Measurements from ENCODE around the gene KRT15. TPM values are rescaled to one million over a fixed set of nuclear protein-coding genes. Genes with fewer than 3 reads are reported as not detected.

Gene KRT15
- total RNA-seq, 1 donor from 2014 or later: 0.32 TPM

DNA sequence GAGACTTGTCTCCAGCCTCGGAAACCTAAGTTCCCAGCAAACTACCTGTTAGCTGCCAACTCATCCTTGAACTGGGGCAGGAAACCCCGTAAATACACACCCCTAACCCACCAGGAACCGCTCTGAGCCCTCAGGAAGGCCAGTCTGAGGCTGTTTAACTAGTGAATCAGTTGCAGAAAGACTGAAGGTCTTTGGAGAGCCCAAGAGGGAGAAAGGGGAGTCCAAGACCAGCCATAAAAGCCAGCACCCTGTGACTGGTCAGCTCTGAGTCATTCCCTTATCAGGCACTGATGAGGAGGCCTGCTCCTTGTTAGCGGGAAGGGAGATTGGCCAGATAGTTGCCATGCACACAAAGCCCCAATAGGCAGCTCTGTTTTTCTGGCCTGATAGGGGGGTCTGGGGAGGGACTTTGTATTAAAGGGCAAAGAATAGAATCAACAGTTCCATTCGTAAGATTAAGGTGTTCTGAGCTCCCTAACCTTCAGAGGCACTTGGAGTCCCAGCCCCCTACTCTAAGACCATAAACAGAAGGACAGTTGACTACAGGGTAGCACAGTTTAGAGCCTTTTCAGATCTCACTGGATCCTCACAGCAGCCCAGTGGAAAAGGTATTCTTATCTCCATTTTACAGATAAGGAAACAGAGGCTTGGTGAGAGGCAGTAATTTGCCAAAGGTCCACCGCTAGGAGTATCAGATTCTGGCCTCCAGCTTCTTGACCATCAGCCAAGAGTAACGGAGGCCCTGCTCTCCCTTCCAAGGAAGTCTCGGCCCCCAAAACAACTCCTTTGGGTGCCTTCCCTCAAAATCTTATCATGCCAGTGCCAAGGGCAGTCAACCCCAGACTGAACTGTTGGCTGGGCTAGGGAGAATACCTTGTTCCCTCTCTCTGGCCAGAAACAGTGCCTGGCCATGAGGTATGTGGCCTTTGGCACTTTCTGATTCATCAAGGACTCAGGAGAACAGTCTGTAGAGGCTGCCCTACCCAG lies 11.7 kb upstream of the KRT15 start:
- DNase-seq (no peak), ATAC-seq (no peak)
- intact Hi-C loops (cut with micrococcal nuclease): no loop called here

DNA sequence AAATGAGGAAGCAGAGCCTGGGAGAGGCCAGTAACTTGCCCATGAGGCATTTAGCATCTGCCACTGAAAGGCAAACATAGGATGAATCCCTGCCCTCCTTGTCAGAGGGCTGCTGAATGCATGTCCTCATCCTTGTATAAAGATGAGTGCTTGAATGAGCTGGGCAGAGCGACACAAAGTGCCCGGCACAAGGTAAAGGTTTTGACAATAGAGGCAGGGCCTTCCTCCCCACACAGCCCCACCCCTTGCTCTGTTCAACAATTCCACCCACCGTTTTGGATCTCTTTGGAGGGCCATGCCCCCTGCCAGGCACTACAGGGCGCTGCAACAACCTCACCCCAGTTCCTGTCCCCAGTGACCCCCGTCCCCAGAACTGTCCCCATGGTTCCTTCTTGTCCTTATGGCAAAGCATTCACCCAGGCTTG lies 10.8 kb upstream of the KRT15 start:
- DNase-seq (no peak), ATAC-seq (no peak)
- intact Hi-C loops (cut with micrococcal nuclease): no loop called here

- ATAC-seq: no peak
- intact Hi-C loops (cut with micrococcal nuclease): no loop called here
- DNase-seq: no peak
Observed at GRCh38 chr17:41528959-41529353, 10.3 kb upstream of the KRT15 start.

GRCh38 chr17:41527063-41528023 lies 8.7 kb upstream of the KRT15 start:
- intact Hi-C loops (cut with micrococcal nuclease): no loop called here
- DNase-seq (no peak), ATAC-seq (no peak)

DNA sequence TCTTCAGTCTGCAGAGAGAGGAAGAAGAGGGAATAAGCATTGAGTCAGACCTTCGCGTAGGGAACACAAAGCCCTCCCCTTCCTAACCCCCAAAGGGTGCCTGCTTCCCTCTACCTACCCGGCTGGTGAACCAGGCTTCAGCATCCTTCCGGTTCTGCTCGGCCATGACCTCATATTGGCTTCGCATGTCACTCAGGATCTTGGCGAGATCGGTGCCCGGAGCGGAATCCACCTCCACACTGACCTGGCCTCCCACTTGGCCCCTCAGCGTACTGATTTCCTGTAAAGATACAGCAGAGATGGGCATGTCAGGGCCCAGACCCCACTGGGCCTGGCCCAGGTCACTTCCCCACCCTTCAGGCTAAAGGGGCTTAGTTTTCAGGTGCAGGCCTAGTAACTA lies 5.6 kb upstream of the KRT15 start:
- intact Hi-C loops (cut with micrococcal nuclease): no loop called here
- DNase-seq (no peak), ATAC-seq (no peak)

DNA sequence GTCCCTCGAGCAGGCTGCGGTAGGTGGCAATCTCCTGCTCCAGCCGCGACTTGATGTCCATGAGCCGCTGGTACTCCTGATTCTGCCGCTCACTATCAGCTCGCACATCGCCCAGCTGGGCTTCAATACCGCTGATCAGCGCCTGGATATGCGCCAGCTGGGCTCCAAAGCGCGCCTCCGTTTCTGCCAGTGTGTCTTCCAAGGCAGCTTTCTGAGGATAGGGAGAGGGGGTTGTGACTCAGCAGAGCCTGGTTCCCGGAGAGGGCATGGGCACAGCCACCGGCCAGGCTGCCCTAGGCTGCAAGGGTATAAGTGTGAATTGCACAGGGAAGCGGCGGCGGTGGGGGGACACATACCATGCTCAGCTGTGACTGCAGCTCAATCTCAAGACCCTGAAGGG lies 5.1 kb upstream of the KRT15 start:
- no peak for ATAC-seq
- no peak for DNase-seq
- intact Hi-C loops (cut with micrococcal nuclease): no loop called here

GRCh38 chr17:41523225-41523593 lies 4.5 kb upstream of the KRT15 start:
- DNase-seq (no peak), ATAC-seq (no peak)
- intact Hi-C loops (cut with micrococcal nuclease): no loop called here

DNA sequence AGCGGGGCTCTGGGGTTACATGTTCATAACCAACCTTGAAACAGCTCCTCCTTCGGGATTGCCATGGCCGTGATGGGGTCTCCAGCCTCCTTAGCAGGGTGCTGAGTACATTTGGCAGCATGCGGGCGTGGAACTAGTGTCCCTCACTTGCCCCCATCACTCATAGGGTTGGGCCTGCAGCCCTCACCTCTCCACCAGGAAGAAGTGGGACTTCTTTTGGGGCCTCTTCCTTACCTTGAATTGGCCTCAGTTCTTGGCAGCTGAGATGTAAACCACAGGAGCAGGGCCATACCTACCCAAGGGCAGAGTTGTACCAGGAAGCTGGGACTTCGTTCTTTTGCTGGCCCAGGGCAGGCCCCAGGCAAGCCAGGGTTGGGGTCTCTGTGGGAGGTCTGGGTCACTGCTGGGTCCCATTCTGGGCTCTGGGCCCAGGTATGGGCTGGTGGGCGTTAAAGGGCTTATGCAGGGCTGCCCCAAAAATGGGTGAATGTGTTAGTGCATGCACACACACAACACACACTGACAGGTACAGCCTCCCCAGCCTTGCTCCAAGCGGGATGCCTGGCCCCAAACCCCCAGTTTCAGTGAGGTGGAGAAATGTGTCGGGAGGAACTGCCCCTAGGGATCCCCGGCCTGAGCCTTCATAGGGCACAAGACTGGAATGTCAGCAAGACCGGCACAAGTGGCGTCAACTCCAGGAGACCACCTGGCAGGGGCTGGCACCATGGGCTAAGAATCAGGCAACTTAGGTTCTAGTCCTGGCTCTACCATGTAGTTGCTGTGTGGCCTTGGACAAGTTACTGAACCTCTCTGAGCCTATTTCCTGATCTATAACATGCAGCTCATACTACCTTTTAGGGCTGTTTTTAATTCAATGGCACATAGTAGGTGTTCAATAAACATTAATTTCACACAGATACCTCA lies 3.9 kb upstream of the KRT15 start:
- no peak for ATAC-seq
- DNase-seq: no peak
- intact Hi-C loops (cut with micrococcal nuclease): no loop called here

DNA sequence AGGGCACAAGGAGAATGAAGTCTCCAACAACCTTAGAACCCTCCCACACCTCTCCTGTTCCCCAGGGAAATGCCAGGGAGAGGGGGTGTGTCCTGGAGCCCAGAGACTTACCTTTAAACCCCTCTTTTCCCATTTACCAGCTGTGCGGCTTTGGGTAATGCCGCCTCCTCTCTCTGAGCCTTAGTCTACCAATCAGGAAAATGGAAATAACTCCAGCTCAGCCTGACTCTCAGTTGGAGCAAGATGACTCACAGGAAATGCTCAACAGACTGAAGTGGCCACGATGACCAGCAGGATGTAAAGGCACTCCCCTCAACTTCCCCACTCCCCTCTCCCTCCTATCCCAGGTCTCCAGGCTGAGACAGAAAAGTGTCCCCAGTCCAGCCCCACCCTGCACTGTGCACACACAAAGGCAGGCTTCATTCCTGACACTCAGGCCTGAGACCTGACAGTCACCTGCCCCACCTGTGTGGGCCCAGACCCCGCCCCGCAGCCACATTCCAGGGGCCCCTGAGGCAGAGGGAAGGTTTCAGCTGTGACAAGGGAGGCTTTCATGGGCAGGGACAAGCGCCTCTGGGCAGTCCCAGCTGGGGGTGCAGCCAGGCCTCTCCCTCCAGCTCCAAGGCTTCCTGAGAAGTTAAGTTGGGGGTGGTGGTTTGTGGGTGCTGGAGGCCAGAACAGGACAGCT lies 3.0 kb upstream of the KRT15 start:
- DNase-seq (no peak), ATAC-seq (no peak)

GRCh38 chr17:41520821-41521521 lies 2.3 kb upstream of the KRT15 start:
- ATAC-seq (no peak), DNase-seq (no peak)
- intact Hi-C loops (cut with micrococcal nuclease): no loop called here

More for the DNA sequence above, 3.0 kb upstream of the KRT15 start:
- intact Hi-C loops (cut with micrococcal nuclease): no loop called here

GRCh38 chr17:41519501-41520224 lies 973 bp upstream of the KRT15 start:
- DNase-seq (no peak), ATAC-seq (no peak)
- intact Hi-C loops (cut with micrococcal nuclease): no loop called here

DNA sequence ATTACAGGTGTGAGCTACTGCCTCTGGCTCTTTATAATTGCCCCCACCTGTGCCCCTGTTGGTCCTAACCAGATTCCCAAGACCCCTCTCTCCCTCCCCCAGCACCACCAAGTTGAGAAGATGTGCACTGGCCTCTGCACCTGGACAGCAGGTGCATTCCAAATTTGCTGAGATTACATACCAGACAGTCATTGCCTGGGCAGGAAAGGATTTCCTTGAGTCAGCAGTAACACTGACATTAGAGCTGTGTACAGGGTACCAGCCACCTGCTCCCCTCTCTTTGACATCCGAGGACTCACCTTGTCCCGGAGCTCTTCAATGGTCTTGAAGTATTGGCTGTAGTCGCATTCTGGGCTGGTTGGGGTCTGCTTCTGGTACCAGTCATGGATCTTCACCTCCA lies 659 bp downstream of the KRT15 start:
- DNase-seq (no peak), ATAC-seq (no peak)
- intact Hi-C loops (cut with micrococcal nuclease): no loop called here

DNA sequence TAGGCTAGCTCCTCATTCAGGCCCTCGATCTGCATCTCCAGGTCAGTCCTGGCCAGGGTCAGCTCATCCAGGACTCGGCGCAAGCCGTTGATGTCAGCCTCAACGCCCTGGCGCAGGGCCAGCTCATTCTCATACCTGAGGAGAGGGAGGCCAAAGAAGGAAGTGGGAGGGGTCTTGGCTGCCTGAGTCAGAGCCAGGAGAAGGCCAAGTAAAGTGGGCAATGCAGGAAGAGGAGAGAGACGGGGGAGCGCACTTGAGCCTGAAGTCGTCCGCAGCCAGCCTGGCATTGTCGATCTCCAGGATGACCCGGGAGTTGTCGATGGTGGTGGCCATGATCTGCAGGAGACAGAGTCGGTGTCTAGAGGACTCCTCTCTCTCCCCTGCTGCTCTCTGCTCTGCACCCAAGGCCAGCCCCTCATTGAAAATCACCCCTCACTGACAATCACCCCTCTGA lies 1.8 kb downstream of the KRT15 start:
- ATAC-seq: no peak
- no peak for DNase-seq
- intact Hi-C loops (cut with micrococcal nuclease): no loop called here

- intact Hi-C loops (cut with micrococcal nuclease): no loop called here
Observed at GRCh38 chr17:41516147-41516829, 2.4 kb downstream of the KRT15 start.

GRCh38 chr17:41513168-41513547 lies 5.5 kb downstream of the KRT15 start:
- ATAC-seq (no peak), DNase-seq (no peak)
- intact Hi-C loops (cut with micrococcal nuclease): no loop called here

More at GRCh38 chr17:41516147-41516829, 2.4 kb downstream of the KRT15 start:
- ATAC-seq: no peak
- DNase-seq: no peak

- DNase-seq (no peak), ATAC-seq (no peak)
- intact Hi-C loops (cut with micrococcal nuclease): no loop called here
Observed at GRCh38 chr17:41512546-41513167, 6.0 kb downstream of the KRT15 start.
